Measurements from ENCODE around the gene ITGB7.

DNA sequence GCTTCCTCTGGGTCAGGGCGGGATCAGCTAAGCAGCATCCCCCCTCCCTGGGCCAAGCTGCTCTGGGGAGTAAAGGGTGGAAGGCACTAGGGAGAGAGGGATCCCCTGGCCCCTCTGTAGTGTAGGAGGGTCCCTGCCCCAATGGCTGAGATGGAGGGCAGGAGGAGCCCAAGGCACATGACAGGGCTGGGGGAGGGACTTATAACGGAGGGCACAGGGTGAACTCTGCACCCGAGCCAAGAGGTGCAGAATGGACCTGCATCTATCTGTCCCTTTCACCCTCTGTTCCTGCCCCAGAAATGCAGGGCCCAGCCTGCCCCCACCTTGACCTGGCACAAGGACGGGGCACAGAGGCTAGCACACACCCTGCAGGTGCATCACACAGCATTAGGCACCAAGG is 3.8 kb upstream of the ITGB7 start:
- TF ChIP-seq, protein P1, sequence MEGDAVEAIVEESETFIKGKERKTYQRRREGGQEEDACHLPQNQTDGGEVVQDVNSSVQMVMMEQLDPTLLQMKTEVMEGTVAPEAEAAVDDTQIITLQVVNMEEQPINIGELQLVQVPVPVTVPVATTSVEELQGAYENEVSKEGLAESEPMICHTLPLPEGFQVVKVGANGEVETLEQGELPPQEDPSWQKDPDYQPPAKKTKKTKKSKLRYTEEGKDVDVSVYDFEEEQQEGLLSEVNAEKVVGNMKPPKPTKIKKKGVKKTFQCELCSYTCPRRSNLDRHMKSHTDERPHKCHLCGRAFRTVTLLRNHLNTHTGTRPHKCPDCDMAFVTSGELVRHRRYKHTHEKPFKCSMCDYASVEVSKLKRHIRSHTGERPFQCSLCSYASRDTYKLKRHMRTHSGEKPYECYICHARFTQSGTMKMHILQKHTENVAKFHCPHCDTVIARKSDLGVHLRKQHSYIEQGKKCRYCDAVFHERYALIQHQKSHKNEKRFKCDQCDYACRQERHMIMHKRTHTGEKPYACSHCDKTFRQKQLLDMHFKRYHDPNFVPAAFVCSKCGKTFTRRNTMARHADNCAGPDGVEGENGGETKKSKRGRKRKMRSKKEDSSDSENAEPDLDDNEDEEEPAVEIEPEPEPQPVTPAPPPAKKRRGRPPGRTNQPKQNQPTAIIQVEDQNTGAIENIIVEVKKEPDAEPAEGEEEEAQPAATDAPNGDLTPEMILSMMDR (IDR thresholded peaks at IDR 0.05; ENCODE audit: low read length), result no peak
- no peak for TF ChIP-seq EZH2 (optimal IDR thresholded peaks at IDR 0.05; ENCODE audit: low read depth, low read length)

All from MM.1S (cell line).